ENCODE results near the gene NUMA1.
A peak's percentile ranks its signal among the peaks of the same experiment; 100 is the strongest.

The NUMA1 gene

GRCh38 chr11:72023335-72023734, 57.0 kb downstream of the NUMA1 start:
- H3K27ac ChIP-seq (replicated peaks), result no peak overlapping the region
- no peaks in the 10 kb centered on the region for H3K27me3 ChIP-seq (ENCODE audit: insufficient read depth, poor library complexity, severe bottlenecking)
- DNase-seq (ENCODE audit: low read depth in 1 of 2, low spot score in 1 of 2), result no peak
- TF ChIP-seq GABPA (IDR thresholded peaks at IDR 0.05; ENCODE audit: low read depth) (no peak), POLR2AphosphoS5 (IDR thresholded peaks at IDR 0.05; ENCODE audit: low read depth) (no peak), CTCF (IDR thresholded peaks at IDR 0.05; ENCODE audit: insufficient read depth, low read length) (no peak), REST (IDR thresholded peaks at IDR 0.05; ENCODE audit: insufficient replicate concordance, low read depth) (no peak), SPI1 (IDR thresholded peaks at IDR 0.05; ENCODE audit: borderline replicate concordance, low read depth) (no peak)
- H3K4me3 ChIP-seq (replicated peaks; ENCODE audit: insufficient read depth, low read length), result no peak overlapping the region

- H3K27me3 ChIP-seq (ENCODE audit: insufficient read depth, poor library complexity, severe bottlenecking), result no peaks in the 10 kb centered on the region
- no peak for DNase-seq (ENCODE audit: low read depth in 1 of 2, low spot score in 1 of 2)
- no peak for TF ChIP-seq SPI1 (IDR thresholded peaks at IDR 0.05; ENCODE audit: borderline replicate concordance, low read depth)
- no peak overlapping the region for H3K27ac ChIP-seq (replicated peaks)
- H3K4me3 ChIP-seq (replicated peaks; ENCODE audit: insufficient read depth, low read length), result no peak overlapping the region
These were observed 62.2 kb downstream of the NUMA1 start for GRCh38 chr11:72018171-72018570.

GRCh38 chr11:72015511-72016061, 64.8 kb downstream of the NUMA1 start:
- Histone ChIP-seq H3K4me3 (replicated peaks; ENCODE audit: insufficient read depth, low read length) (no peak overlapping the region), H3K27ac (replicated peaks) (no peak overlapping the region), H3K27me3 (ENCODE audit: insufficient read depth, poor library complexity, severe bottlenecking) (no peaks in the 10 kb centered on the region)
- TF ChIP-seq CTCF (IDR thresholded peaks at IDR 0.05; ENCODE audit: insufficient read depth, low read length) (peak; percentile 24), POLR2AphosphoS5 (IDR thresholded peaks at IDR 0.05; ENCODE audit: low read depth) (no peak), REST (IDR thresholded peaks at IDR 0.05; ENCODE audit: insufficient replicate concordance, low read depth) (no peak)
- peak in 1 of 2 experiments; percentile 47 for DNase-seq (ENCODE audit: low read depth in 1 of 2, low spot score in 1 of 2)

GRCh38 chr11:72014761-72015320, 65.5 kb downstream of the NUMA1 start:
- Histone ChIP-seq H3K4me3 (replicated peaks; ENCODE audit: insufficient read depth, low read length) (no peak overlapping the region), H3K27me3 (ENCODE audit: insufficient read depth, poor library complexity, severe bottlenecking) (no peaks in the 10 kb centered on the region), H3K27ac (replicated peaks) (no peak overlapping the region)
- no peak for DNase-seq (ENCODE audit: low read depth in 1 of 2, low spot score in 1 of 2)
- TF ChIP-seq GABPA (IDR thresholded peaks at IDR 0.05; ENCODE audit: low read depth) (no peak), SPI1 (IDR thresholded peaks at IDR 0.05; ENCODE audit: borderline replicate concordance, low read depth) (no peak), CTCF (IDR thresholded peaks at IDR 0.05; ENCODE audit: insufficient read depth, low read length) (no peak), POLR2AphosphoS5 (IDR thresholded peaks at IDR 0.05; ENCODE audit: low read depth) (no peak), REST (IDR thresholded peaks at IDR 0.05; ENCODE audit: insufficient replicate concordance, low read depth) (no peak)

Data from HL-60 (cell line).